GM19438 (cell line): ENCODE measurements around the gene RSBN1.
A peak's percentile ranks its signal among the peaks of the same experiment; 100 is the strongest.

Source experiments
- ATAC-seq: cut with Tn5 transposase; IDR thresholded peaks from one replicate; pipeline ENCODE4 v1.9.1; 2021; ENCODE audit warnings: low read depth; ENCODE audit not compliant: unreplicated experiment

Gene RSBN1

DNA sequence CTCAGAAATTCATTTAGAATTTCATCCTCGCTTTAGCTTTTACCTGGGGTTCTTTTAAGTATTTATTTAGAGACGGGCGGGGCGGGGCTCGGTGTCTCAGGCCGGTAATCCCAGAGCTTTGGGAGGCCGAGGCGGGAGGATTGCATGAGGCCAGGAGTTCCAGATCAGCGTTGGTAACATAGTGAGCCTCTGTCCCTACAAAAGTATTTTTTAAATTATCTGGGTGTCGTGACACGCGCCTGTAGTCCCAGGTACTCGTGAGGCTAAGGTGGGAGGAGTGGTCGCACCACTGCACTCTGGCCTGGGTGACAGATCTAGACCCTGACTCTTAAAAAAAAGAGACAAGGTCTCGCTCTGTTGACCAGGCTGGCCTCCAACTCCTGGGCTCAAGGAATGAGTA, 942 bp upstream of the RSBN1 start:
- ATAC-seq = no peak

DNA sequence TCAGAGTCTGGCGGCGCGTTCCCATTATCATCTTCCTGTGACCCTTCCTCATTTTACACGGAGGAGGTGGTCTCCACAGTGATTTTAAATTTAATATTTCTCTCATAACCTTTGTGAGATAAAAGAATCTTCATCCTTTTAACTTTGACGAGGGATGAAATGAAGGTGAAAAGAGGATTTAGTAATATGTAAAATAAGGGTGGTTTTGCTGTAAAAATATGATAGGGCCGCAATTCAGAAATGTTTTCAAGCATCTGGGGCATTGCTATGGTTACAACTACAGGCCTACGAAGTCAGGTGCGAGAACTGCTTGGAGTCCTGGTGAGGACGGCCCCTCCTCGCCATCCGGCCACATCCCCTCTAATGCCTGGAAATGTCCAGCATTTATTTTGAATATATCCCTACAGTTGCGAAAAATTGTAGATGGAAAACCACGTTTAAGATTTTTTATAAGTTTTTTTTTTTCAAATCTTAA, 422 bp upstream of the RSBN1 start:
- no peak for ATAC-seq

DNA sequence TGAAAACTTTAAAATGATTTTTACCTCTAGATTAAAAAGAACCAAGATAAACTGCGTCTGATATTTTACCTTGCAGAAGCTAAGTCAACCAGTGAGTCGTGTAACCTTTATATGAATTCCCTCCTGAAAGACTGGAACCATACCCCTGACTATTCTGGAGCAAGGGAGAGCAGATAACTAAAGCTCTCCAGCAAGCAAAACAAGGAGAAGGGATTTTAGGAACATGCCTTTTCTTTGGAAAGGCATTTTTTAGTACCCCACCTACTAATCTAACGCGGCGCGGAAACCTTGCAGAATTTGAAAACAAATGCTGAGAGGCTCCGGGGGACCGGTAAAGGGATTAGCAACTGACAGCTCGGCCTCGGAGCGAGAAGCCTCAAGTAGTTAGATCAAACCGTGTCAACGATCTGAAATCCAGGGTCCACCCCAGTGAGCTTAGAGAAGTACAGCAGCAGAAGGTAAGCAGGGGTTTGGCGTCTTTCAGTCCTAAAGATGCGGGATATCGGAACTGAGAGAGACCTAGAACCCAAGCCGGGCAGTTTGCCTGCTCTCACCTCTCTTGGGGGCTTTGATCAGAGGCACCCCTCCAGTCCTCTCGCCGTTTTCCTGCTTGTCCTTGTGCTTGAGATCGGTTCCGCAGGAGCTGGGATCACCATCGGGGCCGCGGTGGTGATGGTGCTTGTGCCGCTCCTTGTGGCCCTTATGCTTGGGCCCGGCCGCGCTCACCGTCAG, 954 bp downstream of the RSBN1 start:
- ATAC-seq = peak; percentile 35

DNA sequence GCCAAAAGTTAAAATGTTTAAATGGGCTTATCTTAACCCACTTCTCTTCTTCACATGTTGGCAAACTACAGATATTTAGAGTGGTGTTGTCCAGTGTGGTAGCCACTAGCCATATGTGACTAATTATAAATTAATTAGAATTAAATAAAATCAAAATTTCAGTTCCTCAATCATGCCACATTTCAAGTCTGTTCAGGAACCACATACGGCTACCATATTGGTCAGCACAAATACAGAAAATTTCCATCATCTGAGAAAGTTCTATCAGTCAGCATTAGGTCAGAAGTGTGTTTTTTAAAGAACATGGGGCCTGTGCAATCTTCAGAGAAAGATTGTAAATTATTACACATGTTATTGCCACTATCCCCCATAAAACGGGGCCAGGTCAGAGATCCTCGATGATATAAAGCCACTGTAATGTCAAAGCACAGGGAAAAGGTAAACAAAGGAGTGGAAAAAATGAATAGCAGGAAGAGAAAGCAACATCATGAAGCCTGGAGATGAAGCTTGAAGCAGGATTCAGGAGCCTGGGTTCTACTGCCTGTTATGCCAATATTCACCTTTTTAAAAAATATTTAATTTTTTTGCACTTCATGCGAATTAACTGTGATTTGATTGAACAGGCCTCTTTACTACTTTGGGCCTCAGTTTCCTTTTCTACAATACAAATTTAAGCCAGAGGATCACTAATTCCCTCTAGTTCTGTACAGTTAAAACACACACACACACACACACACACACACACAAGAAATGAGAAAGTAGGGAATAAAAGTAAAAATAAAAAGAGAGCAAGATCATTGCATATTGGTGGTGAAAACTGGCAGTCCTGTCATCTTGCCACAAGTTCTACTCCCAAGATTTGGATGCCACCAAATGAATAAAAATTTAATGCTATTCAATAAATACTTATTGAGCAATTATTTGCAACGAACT, 2.3 kb downstream of the RSBN1 start:
- ATAC-seq = no peak

DNA sequence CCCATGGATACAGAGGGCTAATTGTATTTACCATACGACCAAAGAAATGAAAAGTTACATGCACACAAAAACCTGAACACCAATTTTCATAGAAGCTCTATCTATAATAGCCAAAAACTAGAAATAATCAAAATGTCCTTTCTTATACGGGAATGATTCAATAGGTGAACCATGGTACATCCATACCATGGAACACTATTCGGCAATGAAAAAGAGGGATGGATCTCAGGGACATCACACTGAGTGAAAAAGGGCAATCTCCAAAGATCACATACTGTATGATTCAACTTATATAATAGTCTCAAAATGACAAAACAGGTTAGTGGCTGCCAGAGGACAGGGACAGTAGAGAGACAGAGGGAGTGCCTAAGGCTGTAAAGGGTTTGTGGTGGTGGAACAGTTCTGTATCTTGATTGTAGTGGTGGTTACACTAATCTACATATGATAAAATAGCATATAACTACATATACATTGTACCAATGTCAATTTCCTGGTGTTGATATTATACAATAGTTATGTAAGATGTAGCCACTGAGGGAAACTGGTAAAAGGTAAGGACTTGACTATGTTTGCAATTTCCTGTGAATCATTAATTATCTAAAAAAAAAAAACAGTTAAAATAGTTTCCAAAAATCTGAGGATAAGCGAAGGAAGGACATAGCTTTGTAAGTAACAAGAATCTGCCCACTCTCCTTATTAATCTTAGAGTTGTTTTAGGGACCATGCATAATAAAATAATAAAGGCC, 3.7 kb downstream of the RSBN1 start:
- no peak for ATAC-seq

DNA sequence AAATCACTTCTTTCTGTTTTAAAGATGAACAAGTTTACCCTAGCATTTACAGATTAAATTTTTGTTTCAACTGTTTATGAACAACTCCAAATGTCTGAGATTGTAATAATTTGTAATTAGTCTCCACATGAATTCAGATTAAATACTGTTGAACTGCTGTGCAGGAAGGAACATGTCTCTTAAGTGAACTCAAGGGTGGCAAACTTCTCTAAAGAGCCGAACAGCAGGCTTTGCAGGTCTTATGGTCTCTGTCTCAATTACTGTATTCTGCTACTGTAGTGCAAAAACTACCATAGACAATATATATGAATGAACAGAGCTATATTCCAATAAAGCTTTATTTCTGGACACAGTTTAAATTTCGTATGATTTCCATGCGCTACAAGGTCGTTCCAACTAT, 6.6 kb downstream of the RSBN1 start:
- ATAC-seq = no peak

DNA sequence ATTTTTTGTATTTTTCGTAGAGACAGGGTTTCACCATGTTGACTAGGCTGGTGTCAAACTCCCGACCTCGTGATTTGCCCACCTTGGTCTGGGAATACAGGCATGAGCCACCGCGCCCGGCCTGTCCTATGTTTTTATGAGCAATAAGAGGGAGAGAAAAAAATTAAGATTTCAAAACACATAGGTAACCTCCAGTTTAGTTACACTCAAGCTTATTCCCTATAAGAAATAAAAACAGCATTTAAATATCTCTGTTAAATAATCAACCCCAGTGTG, 7.1 kb downstream of the RSBN1 start:
- no peak for ATAC-seq

DNA sequence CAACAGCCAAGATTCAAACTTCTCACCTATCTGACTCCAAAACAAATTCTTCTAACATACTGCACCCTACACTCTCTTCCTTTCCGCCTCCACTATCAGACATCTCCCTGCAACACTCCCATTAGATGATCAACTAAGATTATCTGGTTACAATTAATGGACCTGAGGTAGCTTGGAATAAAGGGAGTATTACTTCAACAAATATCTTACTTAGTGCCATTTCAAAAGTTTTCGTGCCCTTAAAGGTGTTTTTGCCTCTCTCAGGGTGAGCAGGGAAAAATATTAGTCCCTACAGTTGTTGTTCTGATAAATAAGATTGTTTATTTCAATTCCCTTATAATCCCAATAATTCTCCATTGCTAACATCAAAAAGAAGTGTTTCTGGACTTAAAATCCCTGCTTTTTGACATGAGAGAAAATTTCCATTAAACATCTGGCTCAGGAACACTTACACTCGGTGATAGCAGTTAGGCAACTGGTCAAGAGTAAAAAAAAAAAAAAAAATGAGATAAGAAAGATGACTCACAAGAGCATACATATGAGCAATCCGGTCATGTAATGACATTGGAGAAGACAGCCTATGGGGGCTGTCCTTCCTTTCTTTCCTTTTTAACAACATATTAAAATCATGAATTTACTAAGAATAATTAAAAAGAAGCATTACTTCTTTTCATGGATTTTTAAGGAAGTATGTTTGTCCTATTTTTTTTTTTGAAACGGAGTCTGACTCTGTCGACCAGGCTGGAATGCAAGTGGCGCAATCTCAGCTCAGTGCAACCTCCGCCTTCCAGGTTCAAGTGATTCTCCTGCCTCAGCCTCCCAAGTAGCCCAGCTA, 7.6 kb downstream of the RSBN1 start:
- no peak for ATAC-seq

DNA sequence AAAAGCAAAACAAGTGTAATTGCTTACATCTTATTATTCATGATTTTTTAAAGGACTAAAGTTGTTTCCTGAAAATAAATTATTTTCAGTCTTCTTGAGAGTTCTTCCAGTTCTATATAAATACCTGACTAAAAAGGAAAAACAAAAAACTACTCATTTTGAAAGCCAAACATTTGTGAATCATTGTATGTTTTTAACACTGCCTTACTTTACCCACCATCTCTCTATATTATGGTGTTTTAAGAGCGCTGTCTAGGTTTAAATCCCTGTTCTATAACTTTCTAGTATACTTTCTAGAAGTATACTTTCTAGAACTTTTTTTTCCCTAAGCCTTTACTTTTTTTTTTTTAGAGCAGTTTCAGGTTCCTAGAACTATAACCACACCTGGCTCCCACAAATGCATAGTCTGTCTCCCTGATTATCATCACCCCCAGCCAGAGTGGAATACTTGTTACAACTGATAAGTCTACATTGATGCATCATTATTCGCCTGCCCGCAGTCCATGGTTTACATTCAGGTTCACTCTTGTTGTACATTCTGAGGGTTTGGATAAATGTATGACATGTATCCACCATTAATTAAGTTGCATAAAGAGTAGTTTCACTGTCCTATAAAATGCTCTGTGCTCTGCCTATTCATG, 9.8 kb downstream of the RSBN1 start:
- ATAC-seq = no peak

DNA sequence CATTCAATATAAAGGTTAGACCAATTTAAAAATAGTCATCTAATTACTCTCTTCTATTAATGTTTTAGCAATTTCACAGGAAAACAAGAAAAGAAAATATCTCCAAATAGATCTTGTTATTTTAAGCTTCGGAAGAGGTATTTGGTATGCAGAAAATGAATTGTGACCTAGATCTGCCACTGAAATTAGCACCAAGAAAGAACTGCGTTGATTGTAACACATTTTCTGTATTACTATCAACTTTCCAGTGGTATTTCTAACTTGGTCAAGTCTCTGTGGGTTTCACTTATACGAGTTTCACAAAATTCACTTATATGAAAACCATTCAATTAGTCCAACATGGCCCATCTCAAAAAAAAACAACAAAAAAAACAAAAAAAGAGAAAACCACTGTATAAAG, 11.8 kb downstream of the RSBN1 start:
- ATAC-seq = no peak

DNA sequence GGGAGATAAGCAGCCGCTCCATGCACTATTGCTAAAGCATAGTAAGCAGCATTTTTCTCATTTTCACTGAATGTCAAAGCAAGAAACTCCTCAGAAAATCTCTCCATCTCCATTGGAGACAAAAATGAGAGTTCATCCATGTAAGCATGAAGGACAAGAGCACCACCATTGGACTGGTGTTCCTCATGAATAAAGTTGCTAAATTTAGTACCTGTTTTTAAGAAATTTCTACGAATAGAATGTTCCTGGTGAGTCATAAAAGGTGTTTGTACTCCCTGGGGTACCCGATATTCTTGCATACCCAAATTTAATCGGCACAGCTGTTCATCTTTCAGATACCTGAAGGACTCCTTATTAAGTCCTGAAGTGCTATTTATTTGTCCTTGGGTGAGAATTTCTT, 14.8 kb downstream of the RSBN1 start:
- ATAC-seq = no peak

DNA sequence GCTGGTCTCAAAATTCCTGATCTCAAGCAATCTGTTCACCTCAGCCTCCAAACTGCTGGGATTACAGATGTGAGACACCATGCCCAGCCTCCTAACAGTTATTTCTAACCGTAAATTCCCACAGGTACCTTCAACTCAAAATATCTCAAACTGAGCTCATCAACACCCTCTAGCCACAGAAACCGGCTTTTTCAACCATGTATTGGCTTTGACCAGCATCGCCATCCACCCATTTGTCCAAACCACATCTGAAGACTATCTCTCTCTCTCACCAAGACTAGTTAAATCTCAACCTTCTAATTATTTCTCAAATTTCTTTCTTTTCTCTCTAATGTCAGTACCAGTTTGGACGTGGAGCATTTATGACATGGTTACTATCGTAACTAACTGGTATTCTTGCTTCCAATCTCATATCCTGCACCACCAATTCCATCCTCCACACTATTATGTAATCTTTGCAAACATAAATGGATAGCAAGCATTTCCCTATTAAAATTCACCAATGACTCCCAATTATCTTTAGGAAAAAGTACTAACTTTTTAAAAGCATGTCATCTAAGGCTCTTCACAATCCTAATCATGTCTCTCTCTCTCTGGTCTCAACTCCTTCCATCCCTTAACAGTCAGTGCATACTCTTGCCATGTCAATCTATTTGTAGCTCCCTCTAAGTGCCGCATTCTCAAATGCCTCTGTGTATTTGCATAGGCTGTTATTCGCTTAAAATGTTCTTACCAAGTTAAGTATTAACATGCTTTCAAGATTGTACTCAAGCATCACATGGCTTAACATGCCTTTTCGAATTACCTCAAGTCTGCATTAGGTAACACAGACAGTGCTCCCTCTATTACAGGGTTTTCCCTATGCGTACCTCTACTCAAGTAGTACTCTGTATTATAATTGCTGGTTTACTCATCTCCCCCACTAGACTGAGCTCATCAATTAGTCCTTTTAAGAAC, 18.1 kb downstream of the RSBN1 start:
- no peak for ATAC-seq

DNA sequence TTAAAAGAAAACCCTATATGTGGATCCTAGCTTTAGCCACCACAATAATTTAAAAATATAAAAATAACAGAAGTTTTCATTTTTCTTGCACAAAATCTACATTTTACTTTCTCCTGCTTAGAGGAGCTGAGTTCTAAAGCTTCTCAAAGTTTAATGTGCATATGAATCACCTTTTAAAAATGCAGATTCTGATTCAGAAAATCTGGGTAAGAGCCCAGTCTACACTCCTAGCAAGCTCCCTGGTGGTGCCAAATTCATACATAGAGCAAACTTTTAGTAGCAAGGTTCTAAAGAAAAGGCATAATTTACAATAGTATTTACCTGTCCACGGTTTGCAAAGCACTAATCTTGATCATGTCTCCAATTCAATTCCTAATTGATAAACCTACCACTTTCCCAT, 19.3 kb downstream of the RSBN1 start:
- ATAC-seq = no peak

DNA sequence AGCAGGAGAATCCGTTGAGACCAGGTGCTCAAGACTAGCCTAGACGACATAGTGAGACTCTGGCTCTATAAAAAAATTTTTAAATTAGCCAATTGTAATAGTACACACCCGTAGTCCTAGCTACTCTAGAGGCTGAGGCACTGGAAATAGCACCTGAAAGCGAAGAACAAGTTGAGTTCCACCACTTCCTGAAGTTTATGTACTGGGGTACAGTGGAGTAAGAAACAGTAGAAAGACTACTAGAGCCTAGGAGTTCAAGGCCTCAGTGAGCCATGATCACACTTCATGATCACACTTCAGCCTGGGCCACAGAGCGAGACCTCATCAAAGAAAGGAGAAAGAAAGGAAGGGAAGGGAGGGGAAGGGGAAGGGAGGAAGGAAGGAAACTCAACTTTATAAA, 19.8 kb downstream of the RSBN1 start:
- ATAC-seq = peak; percentile 76

DNA sequence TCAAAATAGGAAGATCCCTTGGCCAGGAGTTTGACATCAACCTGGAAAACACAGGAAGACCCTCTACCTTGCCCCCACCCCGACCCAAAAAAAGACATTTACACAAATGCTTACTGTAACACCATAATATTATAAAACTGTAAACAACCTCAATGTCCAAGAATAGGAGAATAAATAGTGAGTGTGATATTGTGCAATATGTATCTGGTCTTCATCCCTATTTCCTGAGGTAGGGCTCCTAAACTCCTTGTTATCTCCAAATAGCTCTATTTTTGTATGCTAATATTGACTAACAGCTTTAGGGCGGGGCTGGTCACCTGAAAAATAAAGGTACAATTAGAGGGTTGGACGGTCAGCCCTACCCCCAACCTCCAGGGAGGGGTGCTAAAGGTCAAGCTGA, 23.5 kb downstream of the RSBN1 start:
- ATAC-seq = no peak

DNA sequence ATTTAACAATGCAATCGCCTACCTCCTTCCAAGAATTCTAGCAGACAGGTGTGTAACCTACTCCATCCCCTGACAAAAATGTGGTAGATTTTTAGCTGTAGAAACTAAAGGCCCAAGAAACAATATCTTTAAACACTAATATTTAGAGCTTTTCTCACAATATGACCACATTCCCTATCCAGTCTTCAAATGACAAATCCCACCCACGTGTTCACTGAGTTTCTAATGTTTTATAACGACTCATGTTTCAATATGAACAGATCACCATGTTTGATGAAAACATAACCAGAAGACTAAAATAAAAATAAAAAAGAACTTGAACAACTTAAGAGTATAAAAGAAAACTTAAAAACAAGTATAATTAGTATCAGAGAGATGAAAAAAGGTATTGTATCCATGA, 24.6 kb downstream of the RSBN1 start:
- no peak for ATAC-seq

DNA sequence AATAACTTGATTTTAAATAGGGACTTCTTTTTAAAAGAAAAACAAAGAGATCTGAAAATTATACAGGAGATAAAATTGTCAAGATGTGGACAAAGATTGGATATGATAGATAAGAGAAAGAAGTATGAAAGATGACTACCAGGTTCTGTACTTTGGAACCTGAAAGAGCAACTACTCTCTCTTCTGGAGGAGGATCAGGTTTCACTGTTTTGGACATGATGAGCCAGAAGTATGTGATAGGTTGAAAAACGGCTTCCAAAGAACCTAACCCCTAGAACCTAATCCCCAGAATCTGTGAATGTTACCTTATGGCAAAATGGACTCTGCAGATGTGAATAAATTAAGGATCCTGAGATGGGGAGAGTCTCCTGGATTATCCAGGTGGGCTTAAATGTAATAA, 26.2 kb downstream of the RSBN1 start:
- no peak for ATAC-seq

DNA sequence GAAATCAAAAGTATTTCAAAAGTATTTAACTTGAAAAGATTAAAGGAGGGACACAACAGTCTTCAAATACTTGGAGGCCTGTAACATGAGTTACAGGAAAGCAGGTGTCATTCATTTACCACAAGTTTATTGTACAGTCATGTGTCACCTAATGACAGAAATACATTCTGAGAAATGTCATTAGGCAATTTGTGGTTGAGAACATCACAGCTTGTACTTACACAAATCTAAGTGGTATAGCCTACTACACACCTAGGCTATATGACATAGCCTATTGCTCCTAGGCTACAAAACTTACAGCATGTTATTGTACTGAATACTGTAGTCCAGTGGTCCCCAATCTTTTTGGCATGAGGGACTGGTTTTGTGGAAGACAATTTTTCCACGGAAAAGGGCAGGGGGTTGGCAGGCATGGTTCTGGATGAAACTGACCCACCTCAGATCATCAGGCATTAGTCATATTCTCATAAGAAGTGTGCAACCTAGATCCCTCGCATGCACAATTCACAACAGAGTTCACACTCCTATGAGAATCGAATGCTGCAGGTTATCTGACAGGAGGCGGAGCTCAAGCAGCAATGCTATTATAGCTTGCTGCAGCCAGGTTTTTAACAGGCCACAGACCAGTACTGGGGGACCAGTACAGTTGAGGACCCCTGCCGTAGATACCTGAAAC, 28.0 kb downstream of the RSBN1 start:
- peak; percentile 52 for ATAC-seq
